HUES64 (cell line): ENCODE measurements around the gene NR2E1.

Experiments
- H3K27ac ChIP-seq: 2 replicates; pipeline ENCODE4 v1.7.0; 2013; ENCODE audit warnings: low read depth, low read length, inconsistent platforms
- H3K27me3 ChIP-seq: 2 replicates; pipeline ENCODE4 v1.6.1; 2013; ENCODE audit warnings: mild to moderate bottlenecking, low read length; ENCODE audit not compliant: insufficient read depth
- H3K36me3 ChIP-seq: 2 replicates; pipeline ENCODE4 v1.6.1; 2013; ENCODE audit warnings: mild to moderate bottlenecking, low read length; ENCODE audit not compliant: insufficient read depth
- H3K4me1 ChIP-seq: 2 replicates; pipeline ENCODE4 v1.6.1; 2013; ENCODE audit warnings: mild to moderate bottlenecking, low read length, moderate library complexity; ENCODE audit not compliant: insufficient read depth
- H3K4me3 ChIP-seq: 2 replicates; pipeline ENCODE4 v1.5.1; 2013; ENCODE audit warnings: mild to moderate bottlenecking, low read length, moderate library complexity
- H3K9ac ChIP-seq: 2 replicates; pipeline ENCODE4 v1.6.1; 2013; ENCODE audit warnings: mild to moderate bottlenecking, low read depth, low read length
- H3K9me3 ChIP-seq: 2 replicates; pipeline ENCODE4 v1.6.1; 2013; ENCODE audit warnings: low read depth, low read length; ENCODE audit not compliant: insufficient read depth
- WGBS: fragments of 150-250, 120-280 bp; methylation state at CpG from one replicate; pipeline ENCODE4 v1.1.7; 2013; ENCODE audit warnings: missing lambda C conversion rate; 5-methylcytosine and 5-hydroxymethylcytosine counted together

Gene NR2E1

GRCh38 chr6:108228416-108228815 lies 62.6 kb downstream of the NR2E1 start:
- Histone ChIP-seq H3K4me1 (peaks cover 18% of the 10 kb centered on the region), H3K9me3 (no peaks in the 10 kb centered on the region), H3K27ac (no peak overlapping the region), H3K27me3 (no peaks in the 10 kb centered on the region), H3K4me3 (no peak overlapping the region), H3K9ac (no peak overlapping the region), H3K36me3 (no peaks in the 10 kb centered on the region)
- WGBS, result 95% methylated on average over 7 of the region's 8 CpGs

GRCh38 chr6:108235127-108235526 lies 69.3 kb downstream of the NR2E1 start:
- WGBS, result 99% methylated on average over 4 of the region's 4 CpGs

GRCh38 chr6:108236791-108237190 lies 71.0 kb downstream of the NR2E1 start:
- 55% methylated on average over 2 of the region's 2 CpGs for WGBS
- Histone ChIP-seq H3K9ac (no peak overlapping the region), H3K4me1 (no peaks in the 10 kb centered on the region; the same call in 1 of the 2 replicates), H3K4me3 (no peak overlapping the region), H3K27me3 (no peaks in the 10 kb centered on the region), H3K36me3 (no peaks in the 10 kb centered on the region), H3K9me3 (no peaks in the 10 kb centered on the region), H3K27ac (no peak overlapping the region)

More at GRCh38 chr6:108235127-108235526, 69.3 kb downstream of the NR2E1 start:
- H3K36me3 ChIP-seq, result no peaks in the 10 kb centered on the region
- no peaks in the 10 kb centered on the region; the same call in 1 of the 2 replicates for H3K4me1 ChIP-seq
- no peaks in the 10 kb centered on the region for H3K27me3 ChIP-seq
- no peak overlapping the region for H3K9ac ChIP-seq
- no peaks in the 10 kb centered on the region for H3K9me3 ChIP-seq
- H3K27ac ChIP-seq, result no peak overlapping the region
- no peak overlapping the region for H3K4me3 ChIP-seq

GRCh38 chr6:108238322-108238721 lies 72.5 kb downstream of the NR2E1 start:
- Histone ChIP-seq H3K4me1 (no peaks in the 10 kb centered on the region), H3K27me3 (no peaks in the 10 kb centered on the region), H3K36me3 (no peaks in the 10 kb centered on the region), H3K4me3 (no peak overlapping the region), H3K27ac (no peak overlapping the region), H3K9ac (no peak overlapping the region), H3K9me3 (0 out of 2 replicates have a peak, but pooled peaks cover 2% of the 10 kb centered on the region)
- 96% methylated on average over 2 of the region's 4 CpGs for WGBS
